Measurements from ENCODE around the gene OTOF.
A peak's percentile ranks its signal among the peaks of the same experiment; 100 is the strongest.

Gene OTOF

GRCh38 chr2:26477911-26478253 lies at the start of gene OTOF:
OTOF (minus strand) TSS chr2:26478124.
- TF ChIP-seq POLR2A (IDR thresholded peaks at IDR 0.05; ENCODE audit: low read length) (no peak), GATA1 (IDR thresholded peaks at IDR 0.05; ENCODE audit: low read depth, low read length) (no peak)
- no peak for DNase-seq

DNA sequence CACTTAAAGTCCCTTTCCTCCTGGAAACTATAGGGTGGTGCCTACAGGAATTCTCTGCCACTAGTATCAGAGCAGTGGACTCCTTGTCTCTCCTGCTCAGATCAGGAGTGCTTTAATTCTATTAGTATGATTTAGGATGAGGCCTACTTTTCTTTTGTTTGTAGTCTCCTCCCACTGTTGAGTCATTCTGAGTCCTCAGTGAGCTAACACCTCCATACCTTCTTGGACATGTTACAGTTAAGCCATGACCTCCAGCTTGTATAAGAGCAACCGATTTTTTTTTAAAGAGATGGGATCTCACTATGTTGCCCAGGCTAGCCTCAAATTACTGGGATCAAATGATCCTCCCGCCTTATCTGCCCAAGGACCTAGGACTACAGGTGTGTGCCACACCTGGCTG lies 48.7 kb upstream of the OTOF start:
- TF ChIP-seq GATA1 (IDR thresholded peaks at IDR 0.05; ENCODE audit: low read depth, low read length) = no peak
- TF ChIP-seq POLR2A (IDR thresholded peaks at IDR 0.05; ENCODE audit: low read length) = no peak
- DNase-seq = no peak

GRCh38 chr2:26526105-26526504 lies 48.2 kb upstream of the OTOF start:
- TF ChIP-seq GATA1 (IDR thresholded peaks at IDR 0.05; ENCODE audit: low read depth, low read length) (no peak), POLR2A (IDR thresholded peaks at IDR 0.05; ENCODE audit: low read length) (no peak)
- DNase-seq = no peak

GRCh38 chr2:26523750-26524149 lies 45.8 kb upstream of the OTOF start:
- no peak for DNase-seq
- no peak for TF ChIP-seq POLR2A (IDR thresholded peaks at IDR 0.05; ENCODE audit: low read length)
- no peak for TF ChIP-seq GATA1 (IDR thresholded peaks at IDR 0.05; ENCODE audit: low read depth, low read length)

- DNase-seq = no peak
- no peak for TF ChIP-seq GATA1 (IDR thresholded peaks at IDR 0.05; ENCODE audit: low read depth, low read length)
- no peak for TF ChIP-seq POLR2A (IDR thresholded peaks at IDR 0.05; ENCODE audit: low read length)
Measured at GRCh38 chr2:26522751-26523171, 44.8 kb upstream of the OTOF start.

- no peak for DNase-seq
- TF ChIP-seq POLR2A (IDR thresholded peaks at IDR 0.05; ENCODE audit: low read length) (no peak), GATA1 (IDR thresholded peaks at IDR 0.05; ENCODE audit: low read depth, low read length) (no peak)
Measured at GRCh38 chr2:26522325-26522724, 44.4 kb upstream of the OTOF start.

- no peak for DNase-seq
- TF ChIP-seq POLR2A (IDR thresholded peaks at IDR 0.05; ENCODE audit: low read length) (no peak), GATA1 (IDR thresholded peaks at IDR 0.05; ENCODE audit: low read depth, low read length) (no peak)
Measured at GRCh38 chr2:26521913-26522180, 43.9 kb upstream of the OTOF start.

DNA sequence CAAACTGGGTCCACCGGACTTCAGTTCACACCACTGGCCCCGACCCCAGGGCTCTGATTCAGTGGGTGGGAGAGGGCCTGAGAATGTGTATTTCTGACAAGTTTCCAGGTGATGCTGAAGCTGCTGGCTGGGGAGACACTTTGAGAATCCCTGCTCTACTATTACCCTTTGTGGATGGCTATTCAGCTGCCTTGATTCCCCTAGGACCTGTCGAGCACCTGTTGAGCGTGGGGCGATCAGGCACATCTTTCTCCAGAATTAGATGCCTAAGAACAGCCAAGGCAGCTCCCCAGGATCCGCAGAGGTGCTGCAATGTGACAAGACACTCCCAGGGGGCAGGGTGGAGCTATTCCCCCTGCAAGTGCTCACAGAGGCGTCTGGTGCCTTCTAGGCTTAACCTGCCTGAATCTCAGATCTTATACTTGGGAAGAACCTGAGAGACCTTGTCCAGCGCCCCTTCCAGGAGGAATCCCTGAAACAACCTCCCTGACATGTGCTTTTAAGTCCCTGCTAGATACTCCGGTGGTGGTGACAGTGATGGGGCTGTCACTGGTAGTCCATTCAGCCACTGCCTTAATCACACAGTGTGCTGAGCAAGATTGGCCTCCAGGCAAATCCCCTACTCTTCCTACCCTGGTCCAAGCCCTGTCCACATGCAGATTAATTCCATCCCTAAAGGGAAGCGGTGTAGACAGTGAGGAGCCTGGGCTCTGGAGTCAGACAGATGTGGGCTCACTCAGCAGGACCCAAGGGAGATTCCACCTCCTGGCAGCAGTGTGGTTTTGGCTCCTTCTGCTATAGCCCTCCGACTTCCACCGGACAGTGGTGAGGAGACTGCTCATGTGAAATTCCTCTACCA lies 43.4 kb upstream of the OTOF start:
- TF ChIP-seq POLR2A (IDR thresholded peaks at IDR 0.05; ENCODE audit: low read length) (no peak), GATA1 (IDR thresholded peaks at IDR 0.05; ENCODE audit: low read depth, low read length) (no peak)
- DNase-seq = peak; percentile 22 to 35

GRCh38 chr2:26520148-26520449 lies 42.2 kb upstream of the OTOF start:
- no peak for TF ChIP-seq GATA1 (IDR thresholded peaks at IDR 0.05; ENCODE audit: low read depth, low read length)
- TF ChIP-seq POLR2A (IDR thresholded peaks at IDR 0.05; ENCODE audit: low read length) = no peak

GRCh38 chr2:26519396-26520147 lies 41.6 kb upstream of the OTOF start:
- no peak for TF ChIP-seq GATA1 (IDR thresholded peaks at IDR 0.05; ENCODE audit: low read depth, low read length)
- TF ChIP-seq POLR2A (IDR thresholded peaks at IDR 0.05; ENCODE audit: low read length) = no peak
- no peak for DNase-seq

More at GRCh38 chr2:26520148-26520449, 42.2 kb upstream of the OTOF start:
- DNase-seq = no peak

DNA sequence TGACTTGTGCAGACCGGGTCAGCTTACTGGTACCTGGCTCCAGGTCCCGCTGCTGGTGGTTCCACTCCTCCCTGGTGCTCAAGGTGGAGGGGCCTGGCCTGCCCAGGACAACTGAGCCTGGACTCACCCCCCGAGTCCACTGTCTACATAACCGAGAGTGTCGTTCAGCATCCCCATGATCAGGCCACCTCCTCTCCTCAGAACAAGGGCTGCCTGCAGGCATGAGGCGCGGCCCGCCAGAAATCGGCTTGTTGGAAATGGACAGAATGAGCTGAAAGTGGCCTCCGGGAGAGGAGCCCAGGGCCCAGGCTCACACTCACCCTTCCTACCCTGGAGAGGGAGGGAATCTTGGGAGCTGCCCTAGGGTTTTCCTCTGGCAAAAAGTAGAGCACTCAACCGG lies 38.9 kb upstream of the OTOF start:
- DNase-seq = no peak
- TF ChIP-seq POLR2A (IDR thresholded peaks at IDR 0.05; ENCODE audit: low read length) (no peak), GATA1 (IDR thresholded peaks at IDR 0.05; ENCODE audit: low read depth, low read length) (no peak)

GRCh38 chr2:26516246-26516645 lies 38.3 kb upstream of the OTOF start:
- TF ChIP-seq POLR2A (IDR thresholded peaks at IDR 0.05; ENCODE audit: low read length) (no peak), GATA1 (IDR thresholded peaks at IDR 0.05; ENCODE audit: low read depth, low read length) (no peak)
- DNase-seq = no peak

DNA sequence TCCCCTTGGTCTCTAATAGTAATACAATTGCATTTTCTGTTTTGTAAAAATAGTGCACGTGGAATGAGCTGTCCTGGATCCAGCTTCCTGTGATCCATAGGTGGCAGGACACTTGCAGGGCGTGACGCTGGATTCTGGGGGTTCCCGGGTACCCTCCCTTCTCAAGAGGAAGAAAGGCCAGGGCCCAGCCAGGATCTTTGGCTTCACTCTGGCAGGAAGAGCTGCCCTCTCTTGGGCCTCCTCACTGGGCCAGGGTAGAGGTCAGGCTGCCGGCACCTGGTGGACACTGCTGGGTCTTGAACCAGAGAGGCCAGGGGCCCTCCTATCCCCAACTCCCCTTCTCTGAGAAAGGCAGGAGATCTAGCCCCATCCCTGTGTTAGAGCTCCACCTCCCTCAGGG lies 37.8 kb upstream of the OTOF start:
- DNase-seq = no peak
- TF ChIP-seq POLR2A (IDR thresholded peaks at IDR 0.05; ENCODE audit: low read length) = no peak
- no peak for TF ChIP-seq GATA1 (IDR thresholded peaks at IDR 0.05; ENCODE audit: low read depth, low read length)

GRCh38 chr2:26514045-26514444 lies 36.1 kb upstream of the OTOF start:
- no peak for TF ChIP-seq POLR2A (IDR thresholded peaks at IDR 0.05; ENCODE audit: low read length)
- no peak for TF ChIP-seq GATA1 (IDR thresholded peaks at IDR 0.05; ENCODE audit: low read depth, low read length)
- no peak for DNase-seq

- TF ChIP-seq GATA1 (IDR thresholded peaks at IDR 0.05; ENCODE audit: low read depth, low read length) (no peak), POLR2A (IDR thresholded peaks at IDR 0.05; ENCODE audit: low read length) (no peak)
- DNase-seq = no peak
Measured at GRCh38 chr2:26513261-26513660, 35.3 kb upstream of the OTOF start.
